NCI-H1092 treated with DMSO at 0.1 percent for 48 hours (cell line): ENCODE data around the gene LYSMD2.

ENCODE experiments used
- DNase-seq: peaks from one replicate; lab custom pipeline; 2025; lab: John Stamatoyannopoulos, UW

The LYSMD2 gene

DNA sequence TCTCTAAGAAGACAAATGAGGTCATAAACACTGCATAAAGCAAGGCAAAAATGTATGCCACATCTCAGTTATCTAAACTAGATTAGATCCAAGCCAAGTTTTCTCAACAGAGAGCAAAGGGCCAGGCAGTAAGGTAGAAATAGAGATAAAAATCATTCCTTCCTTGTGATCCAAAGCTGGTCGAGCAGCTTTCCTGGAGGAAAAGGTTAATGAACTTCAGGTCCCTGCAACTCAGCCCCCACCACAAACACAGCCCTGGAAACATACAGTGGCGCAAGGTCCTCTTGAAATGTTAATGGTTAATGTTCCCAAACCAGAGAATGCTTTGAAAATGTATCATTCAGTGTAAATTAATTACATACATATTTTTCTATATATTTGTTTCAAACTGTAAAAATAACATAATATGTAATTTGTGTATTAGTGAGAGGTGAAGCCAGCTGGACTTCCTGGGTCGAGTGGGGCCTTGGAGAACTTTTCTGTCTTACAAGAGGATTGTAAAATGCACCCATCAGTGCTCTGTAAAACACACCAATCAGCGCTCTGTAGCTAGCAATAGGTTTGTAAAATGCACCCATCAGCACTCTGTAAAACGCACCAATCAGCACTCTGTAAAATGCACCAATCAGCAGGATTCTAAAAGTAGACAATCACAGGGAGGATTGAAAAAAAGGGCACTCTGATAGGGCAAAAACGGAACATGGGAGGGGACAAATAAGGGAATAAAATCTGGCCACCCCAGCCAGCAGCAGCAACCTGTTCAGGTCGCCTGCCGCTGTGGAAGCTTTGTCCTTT is 17.1 kb downstream of the LYSMD2 start:
- DNase-seq = no peak

DNA sequence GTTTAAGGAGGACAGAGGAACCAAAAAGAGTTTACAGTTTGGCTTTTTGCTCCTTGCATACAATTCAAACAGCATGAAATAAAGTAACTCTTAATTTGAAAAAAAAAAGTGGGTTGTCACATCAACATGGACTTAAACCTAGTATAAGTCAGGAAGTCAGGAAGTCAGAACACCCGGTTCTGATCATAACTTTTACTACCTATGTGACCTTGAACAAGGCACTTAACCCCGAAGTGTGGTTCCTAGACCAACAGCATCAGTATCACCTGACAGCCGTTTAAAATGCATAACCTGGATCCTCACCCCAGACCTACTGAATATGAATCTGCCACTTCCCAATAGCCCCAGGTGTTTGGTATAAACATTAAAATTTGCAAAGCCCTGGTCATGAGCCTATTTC is 18.7 kb downstream of the LYSMD2 start:
- DNase-seq = no peak

DNA sequence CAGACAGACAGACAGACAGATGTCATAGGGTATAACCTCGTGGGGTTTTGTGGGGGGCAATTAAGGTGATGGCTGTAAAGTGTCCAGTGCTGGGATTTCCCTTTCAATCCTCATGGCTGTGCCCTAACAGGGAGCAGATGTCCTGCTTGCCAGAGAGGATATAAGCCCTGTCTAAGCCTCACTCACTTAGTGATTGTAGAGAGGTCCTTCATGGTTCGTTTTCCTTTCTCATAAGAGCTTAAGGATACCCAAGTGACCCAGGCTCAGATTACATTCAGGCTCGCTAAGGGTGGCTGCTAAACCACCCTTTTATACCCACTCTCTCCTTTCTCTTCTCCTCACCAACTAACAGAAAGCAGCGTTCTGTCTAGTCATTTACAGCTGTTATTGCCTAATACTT is 19.2 kb downstream of the LYSMD2 start:
- DNase-seq = peak; percentile 49

DNA sequence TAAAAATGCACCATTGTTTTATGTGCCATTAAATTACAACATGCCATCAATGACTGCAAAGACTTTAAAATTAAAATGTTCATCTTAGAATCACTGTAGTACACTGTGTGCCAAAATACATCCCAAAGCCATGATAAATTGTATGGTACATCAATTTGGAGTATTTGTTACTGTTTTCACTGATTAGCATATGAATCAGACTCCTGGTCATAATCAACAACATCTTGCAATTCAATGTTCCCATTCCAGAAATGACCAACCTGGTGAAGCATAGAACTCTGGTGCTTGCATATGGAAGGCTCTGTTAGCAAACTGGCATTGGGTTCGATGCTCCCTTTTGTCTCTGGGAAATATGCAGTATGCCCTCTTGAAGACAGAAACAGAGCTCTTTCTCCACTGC is 22.5 kb downstream of the LYSMD2 start:
- no peak for DNase-seq

DNA sequence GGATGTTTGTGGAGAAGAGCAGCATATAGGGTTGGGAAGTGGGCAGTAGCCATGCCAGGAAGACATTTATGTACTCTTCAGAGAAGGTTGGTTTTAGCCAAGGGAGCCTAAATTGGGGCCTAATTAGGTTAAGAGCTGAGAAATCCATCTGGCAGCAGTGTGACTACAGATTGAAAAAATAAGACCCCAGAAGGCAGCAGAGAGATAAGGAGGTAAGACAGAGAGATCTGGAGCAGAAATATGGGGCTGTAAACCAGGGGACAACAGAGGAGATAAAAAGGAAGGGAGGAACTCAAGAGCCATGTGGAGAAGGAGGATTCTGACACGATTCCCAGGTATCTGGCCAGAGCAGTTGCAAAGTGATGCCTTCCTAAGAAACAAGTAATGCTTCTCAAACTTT is 23.3 kb downstream of the LYSMD2 start:
- no peak for DNase-seq

DNA sequence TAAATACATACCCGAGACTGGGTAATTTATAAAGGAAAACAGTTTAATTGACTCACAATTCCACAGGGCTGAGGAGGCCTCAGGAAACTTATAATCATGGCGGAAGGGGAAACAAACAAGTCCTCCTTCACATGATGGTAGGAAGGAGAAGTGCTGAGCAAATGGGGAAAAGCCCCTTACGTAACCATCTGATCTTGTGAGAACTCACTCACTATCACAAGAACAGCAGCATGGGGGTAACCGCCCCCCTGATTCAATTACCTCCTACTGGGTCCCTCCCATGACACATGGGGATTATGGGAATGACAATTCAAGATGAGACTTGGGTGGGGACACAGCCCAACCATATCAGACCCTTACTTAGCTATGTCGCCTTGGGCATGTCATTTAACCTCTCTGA is 28.4 kb downstream of the LYSMD2 start:
- no peak for DNase-seq

DNA sequence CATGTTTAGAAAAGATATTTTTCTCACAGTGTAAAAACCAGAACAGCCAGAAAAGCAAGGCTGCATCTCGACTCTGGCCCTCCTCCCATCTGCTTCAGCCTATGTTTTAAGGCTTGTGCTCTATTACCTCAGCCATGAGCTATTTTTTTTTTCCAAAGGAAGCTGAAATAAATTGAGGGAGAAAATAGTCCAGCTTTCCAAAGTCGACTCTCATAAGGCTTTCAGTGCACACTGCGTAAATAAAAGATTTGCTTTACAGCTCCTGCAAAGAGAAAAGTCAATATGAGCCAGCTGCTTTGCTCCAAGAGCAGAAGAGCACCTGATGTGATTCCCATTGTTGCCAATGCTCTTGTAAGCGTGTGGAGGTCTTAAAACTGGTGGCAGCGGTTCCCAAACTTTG is 29.4 kb downstream of the LYSMD2 start:
- peak; percentile 85 for DNase-seq

DNA sequence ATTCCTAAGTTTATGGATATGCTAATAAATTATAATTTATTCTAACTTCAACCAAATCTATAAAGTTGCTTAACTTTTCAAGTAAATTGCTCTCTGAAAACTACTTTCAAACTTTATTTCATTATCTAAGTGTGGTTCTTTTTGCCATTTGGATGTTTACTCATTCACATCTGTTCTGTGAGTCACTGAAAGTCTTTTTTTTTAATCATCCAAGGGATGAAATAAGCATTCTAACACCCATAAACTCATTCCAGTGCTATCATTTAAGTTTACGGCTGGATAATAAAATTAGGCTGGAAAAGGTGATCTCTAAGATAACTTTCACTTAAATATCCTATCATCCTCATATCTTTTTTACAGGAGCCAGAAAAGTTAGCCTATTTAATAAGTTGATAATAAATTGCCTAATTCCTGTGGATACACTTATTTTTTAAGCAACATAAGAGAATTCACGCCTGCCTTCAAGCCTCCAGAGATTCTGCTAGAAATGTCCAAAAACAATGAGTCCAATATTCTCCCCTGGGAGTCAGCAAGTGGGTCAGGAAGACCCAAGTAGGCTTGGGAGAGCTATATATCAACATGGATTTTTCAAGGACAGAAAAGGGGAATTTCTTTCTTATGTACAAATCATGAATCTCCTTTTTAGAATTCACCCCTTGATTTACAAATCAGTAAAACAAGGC is 30.4 kb downstream of the LYSMD2 start:
- DNase-seq = no peak

DNA sequence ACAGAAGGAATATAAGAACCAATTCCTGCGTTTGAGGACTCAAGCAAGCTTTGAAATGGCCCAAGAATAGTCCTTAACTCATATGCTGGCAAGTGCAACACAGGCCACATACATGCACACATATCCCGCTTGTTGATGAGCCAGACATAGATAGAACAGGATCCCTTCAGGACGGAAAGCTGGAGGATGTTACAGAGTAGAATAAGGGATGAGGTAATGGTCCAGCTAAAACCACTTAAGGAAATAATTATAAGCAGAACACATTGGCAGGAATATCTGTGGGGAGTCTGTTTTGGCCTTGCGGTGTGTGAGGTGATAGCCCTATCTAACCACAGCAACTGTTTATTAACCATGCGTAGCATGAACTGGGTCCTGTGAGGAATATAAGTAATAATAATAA is 31.2 kb downstream of the LYSMD2 start:
- DNase-seq = no peak

DNA sequence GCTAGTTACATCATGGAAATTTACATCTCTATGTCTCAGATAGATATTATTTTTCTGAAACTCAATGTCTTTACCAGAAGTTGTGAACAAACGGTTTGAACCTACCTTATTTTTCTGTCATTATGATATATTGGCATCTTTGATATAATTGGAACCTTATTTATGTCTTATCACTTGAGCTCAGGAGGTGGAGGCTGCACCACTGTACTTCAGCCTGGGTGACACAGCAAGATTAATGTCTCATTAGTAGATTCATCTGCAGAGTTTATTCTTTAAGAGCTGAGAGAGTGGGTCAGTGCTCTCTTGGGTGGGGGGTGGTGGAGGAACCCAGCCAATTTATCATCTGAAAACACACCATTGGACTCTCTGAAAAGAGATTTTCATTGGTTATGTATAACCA is 34.7 kb downstream of the LYSMD2 start:
- DNase-seq = no peak

DNA sequence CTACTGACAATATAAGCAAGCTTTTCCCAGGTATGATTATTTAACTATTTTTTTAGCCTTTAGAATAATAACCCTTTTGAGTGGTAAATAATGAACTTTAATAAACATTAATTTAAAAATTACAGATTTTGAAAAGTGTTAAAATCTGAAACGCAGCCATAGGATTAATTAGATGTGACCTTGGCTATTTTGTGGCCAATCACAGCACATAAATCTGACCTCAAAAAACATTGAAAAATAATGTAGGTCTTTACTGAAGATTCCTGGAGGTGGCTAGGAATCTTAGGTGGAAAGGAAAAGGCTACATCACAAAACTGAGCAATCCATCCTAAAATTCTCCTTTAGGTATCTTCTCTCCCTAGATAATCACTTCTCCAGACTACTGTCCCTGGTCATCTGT is 38.1 kb downstream of the LYSMD2 start:
- no peak for DNase-seq

DNA sequence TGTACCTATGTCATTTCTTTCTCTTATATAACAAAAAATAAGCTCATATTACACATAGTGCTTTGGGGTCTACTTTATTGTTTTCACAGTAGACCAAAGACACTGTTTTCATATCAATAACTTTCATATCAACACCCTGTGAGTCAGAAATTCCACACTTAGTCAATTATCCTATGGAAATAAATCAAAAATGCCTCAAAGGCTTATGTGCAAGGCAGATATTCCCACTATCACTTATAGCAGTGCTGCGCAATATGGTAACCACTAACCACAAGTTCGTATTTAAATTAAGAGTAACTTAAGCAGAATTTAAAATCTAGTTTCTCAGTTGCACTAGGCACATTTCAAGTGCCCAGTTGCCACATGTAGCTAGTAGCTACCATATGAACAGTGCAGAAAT is 40.3 kb downstream of the LYSMD2 start:
- no peak for DNase-seq

DNA sequence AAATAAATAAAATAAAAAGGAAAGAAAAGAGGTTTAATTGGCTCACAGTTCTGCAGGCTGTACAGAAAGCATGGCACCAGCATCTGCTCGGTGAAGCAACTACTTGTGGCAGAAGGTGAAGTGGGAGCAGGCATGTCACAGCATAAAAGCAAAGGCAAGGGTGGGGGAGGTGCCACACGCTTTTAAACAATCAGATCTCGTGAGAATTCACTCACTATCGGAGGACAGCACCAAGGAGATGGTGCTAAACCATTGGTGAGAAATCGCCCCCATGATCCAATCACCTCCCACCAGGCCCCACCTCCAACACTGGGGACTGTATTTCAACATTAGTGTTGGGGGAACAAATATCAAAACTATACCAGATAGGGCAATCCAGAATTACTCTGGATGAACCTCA is 40.9 kb downstream of the LYSMD2 start:
- no peak for DNase-seq

DNA sequence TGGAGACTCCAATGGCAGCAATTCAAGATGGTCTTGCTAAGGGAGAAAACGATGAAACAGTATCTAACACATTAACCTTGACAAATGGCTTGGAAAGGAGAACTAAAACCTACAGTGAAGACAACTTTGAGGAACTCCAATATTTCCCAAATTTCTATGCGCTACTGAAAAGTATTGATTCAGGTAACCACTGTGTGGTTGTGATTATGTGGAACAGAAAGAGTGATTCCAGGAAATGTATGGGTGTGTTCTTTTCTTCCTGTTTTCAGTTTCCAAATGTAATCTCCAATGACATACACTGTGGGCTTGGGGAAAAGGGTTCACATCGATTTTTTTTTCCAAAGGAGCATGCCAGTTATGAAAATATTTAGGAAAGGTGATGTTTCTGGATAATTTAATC is 45.3 kb downstream of the LYSMD2 start:
- no peak for DNase-seq

DNA sequence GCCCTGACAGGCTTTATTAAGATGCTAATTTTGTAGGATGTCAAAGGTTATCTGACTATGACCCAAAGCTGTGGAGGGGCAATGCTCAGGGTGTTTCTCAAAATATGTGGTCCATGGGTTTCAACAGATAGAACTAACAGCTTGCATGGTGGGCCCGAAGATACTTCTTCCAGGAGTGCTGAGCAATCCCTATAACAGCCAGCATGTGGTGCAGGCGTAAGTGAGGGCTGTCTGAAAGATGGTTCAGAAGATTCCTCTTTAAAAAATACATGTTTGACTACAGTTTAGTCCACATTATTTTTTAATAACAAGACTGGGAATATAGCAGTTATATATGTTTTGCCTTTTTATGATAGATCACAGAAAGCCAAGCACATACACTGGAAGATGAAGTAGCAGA is 48.6 kb downstream of the LYSMD2 start:
- no peak for DNase-seq

DNA sequence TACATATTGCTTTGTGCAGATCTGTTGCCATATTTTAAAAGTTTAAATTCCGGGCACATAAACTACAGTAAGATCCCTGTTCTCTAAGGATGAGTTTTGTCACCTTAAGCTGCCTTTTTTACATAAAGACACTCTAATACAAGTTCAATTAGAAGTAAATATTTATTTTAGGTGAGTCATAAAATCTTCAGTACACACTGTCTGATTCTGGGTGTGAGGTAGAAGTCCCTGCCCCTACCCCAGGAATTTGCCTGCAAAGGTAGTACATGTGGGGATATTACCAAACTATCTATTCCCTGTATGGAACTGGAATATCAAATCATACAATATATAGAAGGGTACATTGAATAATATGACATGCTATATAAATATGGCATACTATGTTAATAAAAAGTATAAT is 49.9 kb downstream of the LYSMD2 start:
- no peak for DNase-seq

DNA sequence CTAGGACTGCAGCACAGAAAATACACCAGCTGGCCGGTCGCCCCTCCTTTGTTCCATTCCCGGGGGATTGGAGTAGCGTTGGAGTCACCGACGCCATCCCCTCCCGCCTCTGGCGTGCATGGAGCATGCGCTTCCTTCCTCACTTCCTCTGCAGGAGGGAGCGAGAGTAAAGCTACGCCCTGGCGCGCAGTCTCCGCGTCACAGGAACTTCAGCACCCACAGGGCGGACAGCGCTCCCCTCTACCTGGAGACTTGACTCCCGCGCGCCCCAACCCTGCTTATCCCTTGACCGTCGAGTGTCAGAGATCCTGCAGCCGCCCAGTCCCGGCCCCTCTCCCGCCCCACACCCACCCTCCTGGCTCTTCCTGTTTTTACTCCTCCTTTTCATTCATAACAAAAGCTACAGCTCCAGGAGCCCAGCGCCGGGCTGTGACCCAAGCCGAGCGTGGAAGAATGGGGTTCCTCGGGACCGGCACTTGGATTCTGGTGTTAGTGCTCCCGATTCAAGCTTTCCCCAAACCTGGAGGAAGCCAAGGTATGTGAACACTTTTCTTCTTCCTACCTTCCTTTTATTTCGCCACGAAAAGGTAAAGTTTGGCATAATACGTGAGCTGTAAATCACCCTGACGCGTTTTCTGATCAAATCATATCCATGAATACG is 56.0 kb downstream of the LYSMD2 start, which contains the start of gene SCG3:
Gene SCG3 (plus strand): TSS at position 201 of the 661 bp plus-strand sequence. CDS start 253 bp downstream, at position 454.
- DNase-seq = peak; percentile 79

DNA sequence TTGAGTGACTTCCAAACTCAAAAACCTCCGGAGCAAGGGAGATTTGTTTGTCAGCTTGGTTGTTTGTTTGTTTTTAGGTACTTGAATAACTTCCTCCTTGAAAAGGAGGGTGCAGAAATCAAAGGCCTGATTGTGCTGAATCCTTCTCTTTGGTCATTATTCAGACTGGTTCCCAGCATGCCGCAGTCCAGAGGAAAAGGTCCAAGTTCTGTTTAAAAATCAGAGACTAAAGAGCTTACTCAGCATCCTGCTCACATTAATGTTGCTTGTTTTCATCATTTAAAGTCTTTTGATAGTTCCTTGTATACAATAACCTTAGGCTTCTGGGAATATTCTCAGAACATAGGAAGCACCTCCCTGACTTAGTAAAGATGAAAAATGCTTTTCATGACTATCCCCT is 57.1 kb downstream of the LYSMD2 start:
- DNase-seq = no peak

DNA sequence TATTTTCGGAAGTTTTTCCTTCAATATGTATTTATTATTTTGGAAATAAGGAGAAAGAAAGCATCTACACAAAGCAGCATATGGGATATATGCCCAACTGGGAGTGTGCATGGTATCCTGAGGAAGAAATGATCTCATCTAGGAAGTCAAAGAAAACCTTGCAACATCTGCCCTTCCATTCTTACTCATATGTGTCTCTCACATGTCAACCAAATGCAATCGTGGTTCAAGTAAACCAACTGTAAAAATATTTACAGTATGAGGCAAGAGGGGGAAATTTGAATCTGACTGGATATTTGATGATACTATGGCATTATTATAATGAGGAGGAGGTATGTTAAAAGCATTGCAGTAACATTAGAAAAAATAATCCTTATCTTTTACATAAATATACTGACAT is 59.4 kb downstream of the LYSMD2 start:
- DNase-seq = no peak

DNA sequence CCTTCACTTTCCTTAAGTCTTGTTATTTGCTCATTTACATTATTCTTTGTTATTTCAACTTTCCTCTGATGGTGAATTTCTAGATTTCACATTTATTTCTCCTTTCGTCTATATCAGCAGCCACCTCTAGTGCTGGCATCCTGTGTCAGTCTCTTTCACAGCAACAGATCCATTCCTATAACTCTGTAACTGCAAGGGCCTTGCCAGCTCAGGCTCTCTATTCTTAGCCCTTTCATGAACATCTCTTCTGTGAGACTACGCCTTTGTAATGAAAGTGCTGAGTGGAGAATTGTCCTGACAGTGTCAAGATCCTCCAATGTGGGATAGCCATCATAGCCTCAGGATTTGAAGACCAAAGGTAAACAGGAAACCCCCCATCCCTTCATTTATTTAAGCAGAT is 60.0 kb downstream of the LYSMD2 start:
- DNase-seq = no peak

DNA sequence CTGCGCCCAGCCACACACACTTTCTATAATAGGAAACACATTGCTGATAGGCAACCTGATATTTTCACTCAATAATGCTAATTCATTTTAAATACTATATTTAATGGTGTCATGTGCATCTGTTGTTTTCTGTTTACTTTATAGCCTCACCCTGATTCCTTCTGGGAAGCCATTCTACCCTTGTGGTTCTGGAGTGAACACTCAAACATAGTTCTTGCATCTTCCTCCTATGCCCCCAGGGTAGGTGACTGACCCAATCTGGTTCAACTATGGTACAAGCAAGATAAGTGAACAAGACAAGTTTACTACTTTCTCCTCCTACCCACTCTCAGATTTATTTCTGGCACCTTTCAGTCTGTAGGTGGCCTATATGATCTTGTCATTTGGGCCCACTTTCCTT is 60.4 kb downstream of the LYSMD2 start:
- DNase-seq = no peak

DNA sequence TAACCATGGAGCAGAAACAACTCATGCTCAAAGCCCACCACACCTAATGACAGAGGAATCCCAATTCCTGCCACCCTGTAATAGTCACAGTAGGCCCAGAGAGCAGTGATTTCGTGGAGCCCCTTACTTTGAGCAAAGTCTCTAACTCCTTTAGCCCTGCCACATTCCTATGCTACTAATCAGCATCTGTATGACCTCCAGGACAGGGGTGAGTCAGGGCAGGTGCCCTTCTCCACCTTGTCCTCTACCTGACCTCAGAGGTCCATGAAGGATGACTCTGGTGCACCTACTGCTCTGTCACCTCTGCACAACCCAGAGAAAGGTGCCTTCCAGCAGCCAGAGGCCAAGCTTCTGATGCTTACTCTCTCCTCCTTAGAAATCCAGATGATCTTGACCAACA is 62.2 kb downstream of the LYSMD2 start:
- no peak for DNase-seq
